ENCODE results near the gene SGPP2. TPM values are rescaled to one million over a fixed set of nuclear protein-coding genes. Genes with fewer than 3 reads are reported as not detected.
A peak's percentile ranks its signal among the peaks of the same experiment; 100 is the strongest.

SGPP2 gene
- total and polyA plus RNA-seq, 7 donors: 0.06 to 0.29 (median 0.10) TPM; not detected in 2

DNA sequence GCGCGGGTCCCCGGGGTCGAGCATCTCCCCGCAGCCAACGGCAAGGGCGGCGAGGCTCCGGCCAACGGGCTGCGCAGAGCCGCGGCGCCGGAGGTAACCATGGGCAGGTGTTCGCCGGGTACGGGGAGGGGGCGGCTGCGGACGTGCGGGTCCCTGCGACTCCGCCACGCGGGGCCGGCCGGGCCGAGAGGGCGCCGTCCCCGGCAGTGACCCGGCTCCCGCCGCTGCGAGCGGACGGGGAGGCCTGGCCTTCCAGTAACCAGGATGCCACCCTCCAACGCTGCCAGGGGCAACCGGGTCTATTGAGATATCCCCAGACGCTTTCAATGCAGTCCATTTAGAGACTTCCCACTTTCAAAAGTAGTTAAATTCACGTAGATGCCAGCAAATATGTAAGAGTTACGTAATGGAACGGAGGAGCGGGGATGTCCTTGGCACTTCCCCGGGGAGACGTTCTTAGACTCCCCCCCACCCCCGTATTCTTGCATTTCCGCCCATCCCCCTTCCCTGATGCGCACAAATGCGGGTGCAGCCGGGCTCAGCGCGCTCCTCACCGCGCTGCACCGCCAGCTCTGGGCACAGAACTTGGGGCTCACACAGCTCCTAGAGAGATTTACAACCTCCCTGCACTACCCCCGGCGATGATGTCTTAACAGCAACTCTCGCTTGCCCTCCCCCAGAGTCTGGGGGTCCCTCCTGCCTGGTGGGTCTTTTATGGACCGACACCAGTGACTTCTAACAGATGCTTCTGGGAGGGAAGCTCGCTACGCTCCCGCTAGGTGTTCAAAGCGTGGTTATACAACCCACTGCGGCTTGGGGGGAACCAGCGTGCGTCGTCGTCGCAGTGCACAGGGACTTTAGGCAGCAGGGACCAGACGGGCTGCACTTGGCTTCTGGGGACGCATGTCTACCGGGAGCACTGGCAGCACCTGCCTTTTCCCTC is 657 bp downstream of the SGPP2 start:
- intact Hi-C loops (cut with DNase I): no loop called here
- no peak overlapping the region for H3K27ac ChIP-seq
- peaks cover 0 to 32% (median 8%) of the 10 kb centered on the region in 3 donors for H3K27me3 ChIP-seq (ENCODE audit: insufficient read depth in 3 of 3, low read length in 2 of 3)
- peak in 1 of 2 donors; percentile 47 for DNase-seq
- no peaks in the 10 kb centered on the region for H3K9me3 ChIP-seq
- TF ChIP-seq, protein P1, sequence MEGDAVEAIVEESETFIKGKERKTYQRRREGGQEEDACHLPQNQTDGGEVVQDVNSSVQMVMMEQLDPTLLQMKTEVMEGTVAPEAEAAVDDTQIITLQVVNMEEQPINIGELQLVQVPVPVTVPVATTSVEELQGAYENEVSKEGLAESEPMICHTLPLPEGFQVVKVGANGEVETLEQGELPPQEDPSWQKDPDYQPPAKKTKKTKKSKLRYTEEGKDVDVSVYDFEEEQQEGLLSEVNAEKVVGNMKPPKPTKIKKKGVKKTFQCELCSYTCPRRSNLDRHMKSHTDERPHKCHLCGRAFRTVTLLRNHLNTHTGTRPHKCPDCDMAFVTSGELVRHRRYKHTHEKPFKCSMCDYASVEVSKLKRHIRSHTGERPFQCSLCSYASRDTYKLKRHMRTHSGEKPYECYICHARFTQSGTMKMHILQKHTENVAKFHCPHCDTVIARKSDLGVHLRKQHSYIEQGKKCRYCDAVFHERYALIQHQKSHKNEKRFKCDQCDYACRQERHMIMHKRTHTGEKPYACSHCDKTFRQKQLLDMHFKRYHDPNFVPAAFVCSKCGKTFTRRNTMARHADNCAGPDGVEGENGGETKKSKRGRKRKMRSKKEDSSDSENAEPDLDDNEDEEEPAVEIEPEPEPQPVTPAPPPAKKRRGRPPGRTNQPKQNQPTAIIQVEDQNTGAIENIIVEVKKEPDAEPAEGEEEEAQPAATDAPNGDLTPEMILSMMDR (IDR thresholded peaks at IDR 0.05): no peak
- H3K4me3 ChIP-seq: peak overlapping the region; percentile 68
- WGBS, 3 donors: 8 to 10% (median 9%) methylated on average over 66 to 74 of the region's 74 CpGs
- peak in 1 of 4 donors; percentile 41 for ATAC-seq
- no peaks in the 10 kb centered on the region for H3K36me3 ChIP-seq (ENCODE audit: insufficient read depth in 1 of 2, low read depth in 1 of 2)
- H3K4me1 ChIP-seq: no peaks in the 10 kb centered on the region

DNA sequence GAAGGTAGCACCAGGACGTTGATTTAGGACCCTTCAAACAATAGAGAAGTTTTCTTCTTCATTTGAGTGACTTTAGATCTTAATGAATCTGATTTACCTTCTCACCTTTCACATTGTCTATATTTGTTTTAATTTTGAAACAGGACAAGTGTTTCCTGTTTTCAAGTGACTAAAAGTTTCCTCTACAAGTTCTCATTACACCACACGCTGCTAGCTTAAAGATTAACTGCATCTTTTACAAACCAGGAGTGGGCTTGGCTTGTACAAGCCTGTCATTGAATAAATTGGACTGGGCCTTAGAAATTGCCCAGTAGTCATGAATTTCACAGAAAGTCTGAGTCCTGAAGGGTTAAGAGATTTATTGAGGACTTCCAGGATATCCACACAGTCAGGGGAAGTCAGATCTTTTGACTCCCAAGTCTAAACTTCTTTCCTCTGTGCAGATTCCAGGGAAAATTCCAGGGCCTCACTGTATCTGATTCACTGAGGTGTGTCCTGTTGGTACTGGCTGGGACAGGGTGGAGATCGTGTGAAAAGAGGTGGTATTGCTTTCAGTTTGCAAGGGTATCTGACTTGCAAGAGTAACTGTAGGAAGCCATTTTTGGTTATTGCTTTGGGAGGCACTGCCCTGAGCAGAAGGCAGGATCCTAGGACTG is 3.4 kb downstream of the SGPP2 start:
- ATAC-seq: no peak
- no peaks in the 10 kb centered on the region for H3K36me3 ChIP-seq (ENCODE audit: insufficient read depth in 1 of 2, low read depth in 1 of 2)
- 63 to 70% (median 66%) methylated on average over 3 of the region's 3 CpGs for WGBS, 3 donors
- DNase-seq: no peak
- H3K27me3 ChIP-seq (ENCODE audit: insufficient read depth in 3 of 3, low read length in 2 of 3): peaks cover 0 to 30% (median 9%) of the 10 kb centered on the region in 3 donors
- intact Hi-C loops (cut with DNase I): no loop called here
- H3K4me1 ChIP-seq: no peaks in the 10 kb centered on the region
- H3K4me3 ChIP-seq: no peak overlapping the region
- TF ChIP-seq, protein P1 (IDR thresholded peaks at IDR 0.05): no peak
- H3K27ac ChIP-seq: no peak overlapping the region
- no peaks in the 10 kb centered on the region for H3K9me3 ChIP-seq

DNA sequence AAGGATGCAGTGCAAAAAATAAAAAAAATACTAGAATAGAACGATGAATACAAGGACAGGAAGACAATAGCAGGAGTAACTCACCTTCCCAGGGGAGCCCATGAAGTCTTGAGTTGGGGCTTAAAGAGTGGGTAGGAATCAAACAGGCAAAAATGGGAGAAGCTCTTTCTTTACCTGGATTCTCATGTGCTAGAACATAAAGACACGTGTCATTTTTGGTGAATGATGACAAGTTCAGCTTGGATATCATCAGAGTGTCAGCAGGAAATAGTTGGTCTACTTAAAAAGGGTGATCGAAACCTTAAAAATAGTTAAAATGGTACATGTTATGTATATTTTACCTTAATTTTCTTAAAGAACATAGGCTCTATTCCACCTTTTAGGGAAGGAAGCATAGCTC is 5.7 kb downstream of the SGPP2 start:
- no peak overlapping the region for H3K27ac ChIP-seq
- intact Hi-C loops (cut with DNase I): no loop called here
- no peaks in the 10 kb centered on the region for H3K36me3 ChIP-seq (ENCODE audit: insufficient read depth in 1 of 2, low read depth in 1 of 2)
- no peaks in the 10 kb centered on the region for H3K4me1 ChIP-seq
- DNase-seq: no peak
- WGBS, 3 donors: 74 to 87% (median 77%) methylated on average over 3 of the region's 3 CpGs
- peaks cover 0 to 7% (median 4%) of the 10 kb centered on the region in 3 donors for H3K27me3 ChIP-seq (ENCODE audit: insufficient read depth in 3 of 3, low read length in 2 of 3)
- H3K9me3 ChIP-seq: no peaks in the 10 kb centered on the region
- TF ChIP-seq, protein P1 (IDR thresholded peaks at IDR 0.05): no peak
- ATAC-seq: no peak
- H3K4me3 ChIP-seq: no peak overlapping the region

DNA sequence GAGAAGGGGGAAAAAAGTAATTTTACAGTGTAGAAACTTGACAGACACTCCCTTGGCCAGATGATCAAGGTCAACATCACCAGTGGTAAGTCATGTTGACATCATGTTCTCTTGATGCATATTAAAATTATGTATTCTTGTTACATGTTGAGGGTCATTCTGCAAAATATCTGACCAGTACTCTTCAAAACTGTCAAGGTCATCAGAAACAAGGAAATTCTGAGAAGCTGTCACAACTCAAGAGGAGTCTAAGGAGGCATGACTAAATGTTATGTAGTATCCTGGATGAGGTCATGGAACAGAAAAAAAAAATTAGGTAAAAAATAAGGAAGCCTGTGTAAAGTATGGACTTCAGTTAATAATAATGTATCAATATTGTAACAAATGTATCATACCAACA is 6.3 kb downstream of the SGPP2 start:
- no peaks in the 10 kb centered on the region for H3K36me3 ChIP-seq (ENCODE audit: insufficient read depth in 1 of 2, low read depth in 1 of 2)
- H3K27me3 ChIP-seq (ENCODE audit: insufficient read depth in 3 of 3, low read length in 2 of 3): peaks cover 0 to 2% (median under 1%) of the 10 kb centered on the region in 3 donors
- TF ChIP-seq, protein P1 (IDR thresholded peaks at IDR 0.05): no peak
- no peak overlapping the region for H3K27ac ChIP-seq
- DNase-seq (no peak), ATAC-seq (no peak)
- H3K4me1 ChIP-seq: no peaks in the 10 kb centered on the region
- H3K4me3 ChIP-seq: no peak overlapping the region
- no peaks in the 10 kb centered on the region for H3K9me3 ChIP-seq
- intact Hi-C loops (cut with DNase I): no loop called here

All from psoas muscle (tissue), 8 donors.